HAP-1 (cell line): ENCODE measurements around the gene TMEM247.
A peak's percentile ranks its signal among the peaks of the same experiment; 100 is the strongest.

Experiments
- DNase-seq, 2 experiments: peaks; one replicate each; pipeline ENCODE4 v3.0.0-alpha.2; 2016 to 2020; ENCODE audit warnings: low spot score in 2 of 2
- H3K27me3 ChIP-seq: fragments of 250-450 bp; sonication (Bioruptor Pico); 2 replicates; pipeline ENCODE4 v1.5.1; 2020; ENCODE audit warnings: low read depth, mild to moderate bottlenecking, moderate library complexity
- H3K36me3 ChIP-seq: fragments of 250-450 bp; sonication (Bioruptor Pico); replicated peaks from 2 replicates; pipeline ENCODE4 v1.5.1; 2020; ENCODE audit warnings: mild to moderate bottlenecking
- H3K4me1 ChIP-seq: fragments of 250-450 bp; sonication (Bioruptor Pico); 2 replicates; pipeline ENCODE4 v1.5.1; 2020; ENCODE audit warnings: mild to moderate bottlenecking
- H3K4me3 ChIP-seq: fragments of 250-450 bp; sonication (Bioruptor Pico); 2 replicates; pipeline ENCODE4 v1.5.1; 2020; ENCODE audit warnings: mild to moderate bottlenecking, moderate library complexity
- H3K9me3 ChIP-seq: fragments of 250-450 bp; sonication (Bioruptor Pico); 2 replicates; pipeline ENCODE4 v1.5.1; 2020; ENCODE audit warnings: mild to moderate bottlenecking, moderate library complexity
- in situ Hi-C: fragments of 300-500 bp; cut with MboI; formaldehyde crosslinking; loops from 3 replicates; pipeline ENCODE4 v1.14.3; 2020; ENCODE audit warnings: low sequenced_read_pairs, inconsistent platforms, mixed read lengths

Gene TMEM247

DNA sequence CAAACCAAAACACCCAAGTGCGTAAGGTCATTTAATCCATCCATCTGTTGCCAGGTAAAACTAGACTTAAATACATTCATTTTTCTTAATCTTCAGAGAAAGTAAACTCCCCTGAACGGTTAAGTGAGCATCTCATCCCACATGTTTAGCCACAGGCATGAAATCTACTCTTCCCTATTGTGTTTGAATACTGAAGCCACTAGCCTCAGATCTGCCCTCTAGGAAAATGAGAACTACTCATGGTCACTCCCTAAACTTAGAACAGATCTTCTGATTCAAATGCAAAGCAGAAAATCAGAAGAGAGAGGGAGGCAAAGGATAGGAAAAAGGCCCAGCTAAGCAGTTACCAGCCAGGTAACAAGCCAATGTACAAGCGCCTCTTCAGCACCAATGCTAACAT is 7.1 kb downstream of the TMEM247 start:
- no peaks in the 10 kb centered on the region for H3K4me1 ChIP-seq
- no peak for DNase-seq
- H3K36me3 ChIP-seq = no peaks in the 10 kb centered on the region
- H3K4me3 ChIP-seq = no peak overlapping the region
- H3K27me3 ChIP-seq = peaks cover 1% of the 10 kb centered on the region; the same call in 1 of the 2 replicates
- no peaks in the 10 kb centered on the region for H3K9me3 ChIP-seq
- in situ Hi-C loops = no loop called here

DNA sequence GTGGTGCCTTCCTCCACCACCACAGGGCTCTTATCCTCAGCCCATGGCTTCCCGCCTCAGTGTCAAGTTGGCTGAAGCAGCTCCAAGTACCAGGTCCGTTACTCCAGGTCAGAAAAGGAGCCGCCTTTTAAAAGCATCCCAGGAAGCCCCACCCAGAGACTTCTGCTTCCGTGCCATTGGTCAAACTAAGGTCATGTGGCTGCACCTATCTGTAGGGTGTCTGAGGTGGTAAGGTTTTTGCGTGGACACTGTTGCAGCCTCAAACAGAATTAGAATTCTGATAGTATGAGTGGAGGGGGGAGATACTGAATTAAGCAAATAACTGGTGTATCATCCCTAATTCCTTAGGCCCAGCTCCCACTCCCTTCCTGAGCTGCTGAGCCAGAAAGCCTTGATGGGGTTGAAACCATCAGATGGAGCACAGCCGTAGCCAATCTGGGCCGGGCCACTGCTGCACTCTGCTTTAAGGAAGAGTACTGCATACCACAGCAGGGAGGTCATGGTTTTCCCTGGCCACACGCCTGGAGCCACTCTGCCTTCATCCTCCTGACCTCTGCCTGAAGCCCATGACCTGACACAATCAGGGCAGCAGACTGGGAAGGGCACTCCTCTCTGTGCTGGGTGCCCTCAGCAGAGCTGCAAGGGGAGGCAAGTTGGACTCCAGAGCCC is 8.4 kb downstream of the TMEM247 start:
- Histone ChIP-seq H3K36me3 (no peaks in the 10 kb centered on the region), H3K9me3 (no peaks in the 10 kb centered on the region), H3K4me3 (no peak overlapping the region), H3K4me1 (no peaks in the 10 kb centered on the region), H3K27me3 (no peaks in the 10 kb centered on the region; the same call in 1 of the 2 replicates)
- in situ Hi-C loops = no loop called here
- no peak for DNase-seq

DNA sequence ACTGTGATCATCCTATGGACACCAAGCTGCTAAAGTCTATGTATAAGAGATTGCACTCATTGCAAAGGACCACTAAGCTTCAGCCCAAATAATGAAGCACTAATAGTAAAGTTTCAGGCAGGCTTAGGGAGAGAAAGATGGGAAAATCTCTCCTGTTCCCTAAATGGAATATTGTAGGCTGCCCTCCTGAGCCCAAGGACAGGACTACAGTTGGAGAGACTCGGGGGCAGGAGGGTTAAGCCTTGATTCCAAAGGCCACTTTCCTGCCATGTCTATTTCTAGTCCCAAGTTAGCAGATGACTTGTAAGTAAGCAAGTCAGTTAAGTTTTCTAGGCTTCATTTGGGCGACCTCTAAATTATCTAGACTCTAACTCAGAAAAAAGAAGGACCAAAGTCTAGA is 9.0 kb downstream of the TMEM247 start:
- in situ Hi-C loops = no loop called here
- Histone ChIP-seq H3K36me3 (no peaks in the 10 kb centered on the region), H3K4me1 (no peaks in the 10 kb centered on the region), H3K4me3 (no peak overlapping the region), H3K9me3 (no peaks in the 10 kb centered on the region), H3K27me3 (no peaks in the 10 kb centered on the region)
- no peak for DNase-seq

DNA sequence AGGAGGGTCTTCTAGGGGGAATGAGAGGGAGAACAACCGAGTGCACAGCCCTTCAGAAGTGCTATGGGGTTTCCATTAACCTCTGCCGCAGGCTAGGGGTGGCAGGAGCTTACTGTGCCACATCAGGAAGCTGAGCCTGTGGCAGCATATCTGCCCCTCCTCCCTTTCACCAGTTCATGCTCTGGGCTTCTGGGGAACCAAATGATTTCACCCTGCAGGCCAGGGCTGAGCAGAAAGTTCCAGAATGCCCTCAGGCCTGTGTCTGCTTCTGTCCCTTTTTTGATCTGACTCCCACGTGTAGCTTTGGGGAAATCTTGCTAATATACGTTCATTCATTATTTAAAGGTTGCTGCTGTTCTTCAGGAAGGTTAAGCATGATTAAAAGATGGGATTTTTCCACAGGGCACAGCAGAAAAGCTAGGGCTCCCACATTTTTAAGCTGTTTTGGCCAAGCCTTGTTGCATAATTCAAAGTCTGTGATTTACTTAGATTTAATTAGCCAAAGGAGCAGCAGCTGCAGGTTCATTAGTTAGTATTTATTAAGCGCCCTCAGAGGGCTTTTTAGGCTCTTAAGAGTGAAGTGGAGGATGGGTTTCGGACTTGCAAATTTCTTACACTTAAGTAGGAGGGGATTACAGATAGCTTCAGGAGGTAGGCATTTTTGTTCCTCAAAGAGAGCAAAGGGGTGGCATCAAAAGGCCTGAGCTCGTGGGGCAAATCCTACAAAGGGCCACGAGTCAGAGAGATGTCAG is 10.2 kb downstream of the TMEM247 start:
- Histone ChIP-seq H3K27me3 (no peaks in the 10 kb centered on the region), H3K36me3 (no peaks in the 10 kb centered on the region), H3K4me3 (no peak overlapping the region), H3K4me1 (no peaks in the 10 kb centered on the region), H3K9me3 (no peaks in the 10 kb centered on the region)
- no peak for DNase-seq
- in situ Hi-C loops = no loop called here

DNA sequence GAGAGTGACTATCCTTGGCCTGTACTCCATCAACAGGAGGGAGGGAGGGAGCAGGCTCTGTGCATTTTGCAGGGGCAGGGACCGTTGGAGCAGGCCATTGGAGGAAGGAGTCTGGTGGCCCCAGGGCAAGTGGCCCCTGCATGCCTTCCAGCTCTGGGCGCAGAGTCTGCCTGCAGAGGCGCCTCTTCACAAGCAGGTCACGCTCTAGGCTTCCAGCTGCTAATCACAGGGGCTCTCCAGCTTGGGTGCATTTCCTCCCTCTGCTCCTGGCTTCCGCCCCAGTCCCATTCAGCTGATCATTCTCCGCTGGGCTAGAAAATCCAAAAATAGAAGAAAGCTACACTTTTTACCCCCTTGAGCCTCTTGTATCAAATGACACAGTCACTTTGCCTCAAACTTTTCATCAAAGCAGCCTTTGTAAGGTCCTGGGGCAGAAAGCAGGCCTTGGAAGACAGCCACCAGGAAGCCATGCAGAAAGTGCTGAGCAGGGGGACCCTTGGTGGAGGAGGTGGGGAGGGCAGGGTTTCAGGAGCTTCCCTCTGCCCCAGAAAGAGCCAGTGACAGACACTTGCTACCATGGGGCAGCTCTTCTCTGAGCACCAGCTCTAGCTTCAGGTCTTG is 11.3 kb downstream of the TMEM247 start:
- Histone ChIP-seq H3K36me3 (no peaks in the 10 kb centered on the region), H3K9me3 (no peaks in the 10 kb centered on the region), H3K4me3 (no peak overlapping the region), H3K27me3 (no peaks in the 10 kb centered on the region), H3K4me1 (no peaks in the 10 kb centered on the region)
- DNase-seq = no peak
- in situ Hi-C loops = no loop called here

DNA sequence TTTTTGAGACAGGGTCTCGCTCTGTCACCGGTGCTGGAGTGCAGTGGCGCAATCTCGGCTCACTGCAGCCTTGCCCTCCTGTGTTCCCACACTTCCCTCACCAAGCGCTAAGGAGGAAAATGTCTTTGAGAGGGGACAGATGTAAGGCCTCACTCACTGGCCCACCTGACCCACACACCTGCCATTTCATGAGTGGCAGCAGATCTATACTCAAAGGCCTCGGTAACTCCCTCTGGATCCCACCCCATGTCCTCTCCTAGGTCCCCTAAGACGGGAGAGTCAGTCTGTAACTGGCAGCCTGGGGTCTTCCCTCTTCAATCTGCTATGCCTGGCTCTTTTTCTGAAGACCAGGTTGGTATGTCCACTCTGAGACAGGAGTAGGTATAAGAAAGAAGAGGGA is 12.9 kb downstream of the TMEM247 start:
- H3K4me1 ChIP-seq = no peaks in the 10 kb centered on the region
- in situ Hi-C loops = no loop called here
- H3K27me3 ChIP-seq = no peaks in the 10 kb centered on the region
- no peak for DNase-seq
- no peaks in the 10 kb centered on the region for H3K9me3 ChIP-seq
- no peak overlapping the region for H3K4me3 ChIP-seq
- H3K36me3 ChIP-seq = no peaks in the 10 kb centered on the region

DNA sequence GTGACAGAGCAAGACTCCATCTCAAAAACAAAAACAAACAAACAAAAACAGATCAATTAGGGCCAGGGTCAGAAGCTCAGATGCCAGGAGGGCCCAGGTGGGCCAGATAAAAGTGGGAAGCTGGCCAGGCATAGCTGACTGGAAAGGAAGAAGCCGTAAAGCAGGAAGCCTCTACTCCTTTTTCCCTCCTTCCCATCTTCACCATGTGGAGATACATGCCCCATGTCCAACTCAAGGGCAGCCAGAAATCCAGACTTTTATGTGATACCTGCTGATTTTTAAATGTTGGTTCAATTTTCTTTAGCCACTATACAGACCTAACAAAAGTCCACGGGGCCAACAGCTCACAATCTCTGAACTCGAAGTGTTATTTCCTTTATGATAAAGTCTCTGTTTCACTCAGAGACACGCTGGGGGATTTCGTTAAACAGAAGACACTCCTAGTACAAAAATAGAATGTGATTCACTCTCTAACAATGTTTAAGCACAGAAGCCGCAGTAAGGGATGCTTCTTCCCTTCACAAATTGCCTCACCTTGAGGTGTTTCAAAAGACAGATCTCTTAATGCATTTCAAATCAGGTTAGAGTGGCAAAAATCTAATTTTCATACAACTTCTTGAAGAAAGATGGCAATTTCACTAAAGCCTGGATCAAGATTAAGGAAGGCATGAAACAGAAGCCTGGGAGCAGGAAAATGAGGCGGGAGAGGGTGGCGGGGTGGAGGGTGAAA is 14.0 kb downstream of the TMEM247 start:
- Histone ChIP-seq H3K36me3 (no peaks in the 10 kb centered on the region), H3K27me3 (no peaks in the 10 kb centered on the region), H3K4me3 (no peak overlapping the region), H3K4me1 (no peaks in the 10 kb centered on the region), H3K9me3 (no peaks in the 10 kb centered on the region)
- no peak for DNase-seq
- in situ Hi-C loops = no loop called here

DNA sequence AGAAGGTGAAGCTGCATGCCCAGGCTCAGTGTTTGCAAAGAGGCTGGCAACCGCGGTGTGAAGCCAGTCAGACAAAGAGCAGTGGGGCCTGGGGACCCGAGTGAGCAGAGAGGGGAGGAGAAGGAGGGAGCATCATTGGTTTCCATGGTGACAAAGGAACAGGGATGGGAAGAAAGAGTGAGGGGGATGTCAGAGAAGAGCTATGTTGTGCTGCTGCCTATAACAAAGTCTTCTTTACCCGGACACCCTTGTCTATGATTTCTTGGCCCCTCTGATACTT is 14.5 kb downstream of the TMEM247 start:
- Histone ChIP-seq H3K9me3 (no peaks in the 10 kb centered on the region), H3K27me3 (no peaks in the 10 kb centered on the region), H3K4me3 (no peak overlapping the region), H3K4me1 (no peaks in the 10 kb centered on the region), H3K36me3 (no peaks in the 10 kb centered on the region)
- no peak for DNase-seq
- in situ Hi-C loops = no loop called here

DNA sequence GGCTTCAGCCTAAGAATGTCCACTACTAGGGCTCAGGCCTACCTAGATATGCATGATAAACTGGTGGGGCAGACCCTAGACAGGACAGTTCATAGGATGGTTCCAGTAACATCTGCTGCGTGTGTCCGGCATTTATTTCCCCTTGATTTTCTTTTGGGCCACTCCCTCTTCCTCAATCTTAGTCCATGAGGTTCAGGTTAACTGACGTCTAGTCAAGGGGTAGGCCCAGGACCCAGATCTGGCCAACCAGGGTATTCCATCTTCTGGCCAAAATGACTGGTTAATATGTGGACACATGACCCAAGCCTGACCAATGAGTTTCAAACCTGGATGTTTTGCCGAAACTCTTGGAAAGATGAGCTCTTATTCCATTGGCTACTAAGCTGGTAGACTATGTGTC is 15.2 kb downstream of the TMEM247 start:
- in situ Hi-C loops = no loop called here
- Histone ChIP-seq H3K27me3 (no peaks in the 10 kb centered on the region), H3K9me3 (no peaks in the 10 kb centered on the region), H3K4me1 (no peaks in the 10 kb centered on the region), H3K4me3 (no peak overlapping the region), H3K36me3 (no peaks in the 10 kb centered on the region)
- DNase-seq = no peak

DNA sequence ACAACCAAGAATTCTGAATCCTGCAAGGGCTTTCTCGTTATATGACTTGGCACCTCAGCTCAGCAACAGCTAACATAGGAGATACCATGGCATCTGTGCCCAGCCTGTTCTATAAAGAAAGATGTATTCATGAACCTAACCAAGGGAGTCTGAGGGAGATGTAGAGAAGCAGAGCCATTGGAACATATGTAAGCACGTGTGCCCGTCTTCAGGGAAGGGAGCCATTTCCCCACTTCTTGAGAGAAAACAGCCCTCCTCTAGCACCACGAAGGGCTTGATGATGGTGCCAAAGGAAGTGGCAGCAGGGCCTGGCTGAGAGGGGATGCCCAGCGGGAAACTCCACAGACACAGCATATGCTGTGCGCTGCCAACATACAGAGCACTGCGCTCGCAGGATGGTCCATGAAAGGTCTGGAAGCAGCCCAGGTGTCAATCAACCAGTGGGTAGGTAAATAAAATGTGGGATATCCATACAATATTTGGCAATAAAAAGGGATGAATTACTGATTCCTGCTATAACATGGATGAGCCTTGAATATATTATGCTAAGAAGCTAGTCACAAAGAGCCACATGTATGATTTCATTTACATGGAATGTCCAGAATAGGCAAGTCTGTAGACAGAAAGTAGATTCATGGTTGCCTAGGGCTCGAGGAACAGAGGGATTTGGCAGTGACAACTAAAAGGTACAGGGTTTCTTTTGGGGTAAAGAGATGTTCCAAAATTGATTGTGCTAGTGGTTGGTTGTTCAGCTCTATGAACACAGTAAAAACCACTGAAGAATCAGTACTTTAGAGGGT is 16.1 kb downstream of the TMEM247 start:
- Histone ChIP-seq H3K36me3 (no peaks in the 10 kb centered on the region), H3K4me3 (no peak overlapping the region), H3K9me3 (no peaks in the 10 kb centered on the region), H3K27me3 (no peaks in the 10 kb centered on the region), H3K4me1 (peaks cover 1% of the 10 kb centered on the region; the same call in 1 of the 2 replicates)
- in situ Hi-C loops = no loop called here
- no peak for DNase-seq

DNA sequence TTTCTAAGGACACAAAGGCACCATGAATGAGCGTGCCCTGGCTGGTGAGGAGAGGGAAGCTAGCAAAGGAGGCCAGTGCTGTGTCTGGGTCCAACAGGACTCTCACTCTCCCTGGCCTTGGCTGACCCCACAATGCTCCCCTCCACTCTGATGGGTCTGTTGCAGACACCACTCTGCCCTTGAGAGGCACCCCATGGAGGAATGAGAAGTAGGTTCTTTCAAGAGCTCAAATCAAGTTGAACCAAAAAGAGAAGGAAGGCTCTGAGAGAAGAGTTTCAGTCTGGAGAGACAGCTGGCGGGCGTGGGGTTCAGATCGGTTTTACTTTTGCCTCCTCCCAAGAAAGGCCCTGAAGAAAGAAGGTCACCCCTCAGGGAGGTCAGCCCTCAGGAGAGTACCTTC is 18.4 kb downstream of the TMEM247 start:
- no peaks in the 10 kb centered on the region for H3K9me3 ChIP-seq
- no peak for DNase-seq
- no peaks in the 10 kb centered on the region for H3K27me3 ChIP-seq
- H3K4me1 ChIP-seq = peaks cover 3% of the 10 kb centered on the region; the same call in 1 of the 2 replicates
- H3K36me3 ChIP-seq = no peaks in the 10 kb centered on the region
- no peak overlapping the region for H3K4me3 ChIP-seq
- in situ Hi-C loops = no loop called here

DNA sequence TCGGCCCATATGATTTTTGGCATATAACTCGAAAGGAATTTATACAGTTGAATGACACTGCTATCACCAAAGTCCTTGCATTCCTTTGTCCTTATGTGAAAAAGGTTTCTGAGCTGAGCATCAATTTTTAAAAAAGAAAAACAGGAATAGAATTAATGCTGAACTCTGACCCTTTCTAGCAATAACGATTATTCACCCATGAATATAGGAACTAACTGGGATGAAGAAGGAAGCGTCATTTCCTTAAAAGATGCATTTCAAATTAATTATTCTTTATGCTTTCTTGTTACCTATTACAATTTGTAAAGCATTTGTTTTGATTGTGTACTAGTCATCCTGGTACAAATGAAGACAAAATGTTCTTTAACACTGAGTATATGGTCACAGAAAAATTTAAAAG is 19.3 kb downstream of the TMEM247 start:
- H3K4me3 ChIP-seq = no peak overlapping the region
- no peaks in the 10 kb centered on the region for H3K36me3 ChIP-seq
- no peaks in the 10 kb centered on the region for H3K9me3 ChIP-seq
- no peaks in the 10 kb centered on the region for H3K27me3 ChIP-seq
- in situ Hi-C loops = no loop called here
- H3K4me1 ChIP-seq = peaks cover 3% of the 10 kb centered on the region; the same call in 1 of the 2 replicates
- DNase-seq = no peak

DNA sequence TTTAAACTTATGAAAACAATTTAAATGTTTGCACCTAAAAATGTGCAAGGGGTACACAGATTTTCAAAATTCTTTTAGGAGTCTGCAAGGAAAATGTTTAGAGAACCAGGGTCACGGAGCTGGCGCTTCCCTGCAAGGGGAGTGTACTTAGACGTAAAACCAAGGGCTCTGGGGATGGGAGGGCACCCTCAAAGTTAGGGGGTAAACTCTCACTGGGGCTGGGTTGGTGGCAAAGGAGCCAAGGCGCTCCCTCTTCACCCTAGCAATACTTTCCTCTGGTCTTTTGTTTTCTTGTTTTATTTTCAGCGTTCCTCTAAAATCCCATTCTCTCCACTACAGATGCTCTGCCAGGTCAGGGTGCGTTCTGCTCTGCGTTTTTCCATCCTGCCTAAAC is 20.0 kb downstream of the TMEM247 start:
- H3K36me3 ChIP-seq = no peaks in the 10 kb centered on the region

More for the DNA sequence above, 20.0 kb downstream of the TMEM247 start:
- in situ Hi-C loops = no loop called here
- no peak for DNase-seq
- Histone ChIP-seq H3K9me3 (no peaks in the 10 kb centered on the region), H3K27me3 (no peaks in the 10 kb centered on the region), H3K4me1 (peaks cover 3% of the 10 kb centered on the region; the same call in 1 of the 2 replicates), H3K4me3 (peak overlapping the region; percentile 41)
